IPS-18c (cell line): ENCODE results near the gene FUOM.

Experiments used
- H3K4me3 ChIP-seq: 2 replicates; pipeline ENCODE4 v1.7.0; 2013; ENCODE audit warnings: low read depth, mild to moderate bottlenecking, low read length, moderate library complexity; ENCODE audit not compliant: insufficient read depth
- H3K9me3 ChIP-seq: one replicate; pipeline ENCODE4 v1.6.1; 2013; ENCODE audit warnings: mild to moderate bottlenecking, low read length, moderate library complexity; ENCODE audit not compliant: control insufficient read depth, insufficient read depth

Gene FUOM

DNA sequence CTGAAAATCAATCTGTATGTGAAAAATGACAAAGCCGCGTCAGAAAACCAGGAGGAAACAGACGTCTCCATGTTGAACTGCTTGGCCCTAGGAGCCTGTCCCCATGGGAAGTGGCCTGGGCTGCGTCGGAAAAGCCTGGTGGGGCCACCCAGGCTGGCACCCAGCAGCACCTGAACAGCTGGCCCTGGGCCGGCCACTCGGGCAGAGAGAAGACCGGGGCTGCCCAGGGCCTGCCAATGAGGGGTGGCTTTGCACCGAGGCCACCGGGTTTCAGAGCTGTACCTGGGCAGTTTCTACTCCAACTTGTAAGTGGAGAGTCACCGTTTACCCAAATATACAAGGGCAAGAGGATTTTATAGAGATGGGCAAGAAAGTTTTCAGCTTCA lies 1.1 kb upstream of the FUOM start:
- Histone ChIP-seq H3K4me3 (no peak overlapping the region), H3K9me3 (peaks cover 2% of the 10 kb centered on the region)

DNA sequence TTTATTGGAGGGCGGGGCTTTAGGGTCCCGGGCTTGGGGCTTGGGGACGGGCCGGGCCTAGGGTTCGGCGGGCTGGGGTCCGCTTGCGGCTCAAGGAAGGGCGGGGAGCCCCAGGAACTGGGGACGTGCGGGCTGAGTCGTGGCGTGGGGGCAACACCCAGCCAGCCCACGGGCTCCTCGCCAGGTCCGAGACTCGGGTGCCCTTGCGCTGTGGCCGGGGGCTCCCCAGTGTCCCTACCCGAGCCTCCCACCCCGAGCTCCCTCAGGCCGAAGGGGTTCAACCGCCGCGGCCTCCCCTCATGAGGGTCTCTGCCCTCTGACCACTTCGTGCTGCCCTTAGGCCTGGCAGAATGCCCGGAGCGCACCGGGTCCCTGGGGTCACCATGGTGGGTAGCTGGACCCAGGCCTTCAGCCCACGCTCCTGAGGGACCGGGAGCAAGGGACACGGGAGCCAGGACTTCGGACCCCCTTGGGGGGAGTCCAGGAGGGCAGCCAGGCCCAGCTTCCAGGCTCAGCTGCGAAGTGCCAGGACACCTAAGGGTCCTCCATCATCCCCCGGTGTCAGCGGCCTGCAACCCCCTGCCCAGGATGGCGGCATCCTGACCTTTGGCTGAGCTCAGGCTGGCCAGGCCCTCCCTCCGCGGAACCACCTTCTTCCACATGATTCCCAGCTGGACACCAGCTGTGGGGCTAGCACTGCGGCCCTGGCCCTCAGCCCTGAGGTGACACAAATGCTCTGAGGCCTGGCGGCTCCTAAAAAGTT lies 524 bp upstream of the FUOM start:
- Histone ChIP-seq H3K9me3 (peaks cover 2% of the 10 kb centered on the region), H3K4me3 (no peak overlapping the region)

DNA sequence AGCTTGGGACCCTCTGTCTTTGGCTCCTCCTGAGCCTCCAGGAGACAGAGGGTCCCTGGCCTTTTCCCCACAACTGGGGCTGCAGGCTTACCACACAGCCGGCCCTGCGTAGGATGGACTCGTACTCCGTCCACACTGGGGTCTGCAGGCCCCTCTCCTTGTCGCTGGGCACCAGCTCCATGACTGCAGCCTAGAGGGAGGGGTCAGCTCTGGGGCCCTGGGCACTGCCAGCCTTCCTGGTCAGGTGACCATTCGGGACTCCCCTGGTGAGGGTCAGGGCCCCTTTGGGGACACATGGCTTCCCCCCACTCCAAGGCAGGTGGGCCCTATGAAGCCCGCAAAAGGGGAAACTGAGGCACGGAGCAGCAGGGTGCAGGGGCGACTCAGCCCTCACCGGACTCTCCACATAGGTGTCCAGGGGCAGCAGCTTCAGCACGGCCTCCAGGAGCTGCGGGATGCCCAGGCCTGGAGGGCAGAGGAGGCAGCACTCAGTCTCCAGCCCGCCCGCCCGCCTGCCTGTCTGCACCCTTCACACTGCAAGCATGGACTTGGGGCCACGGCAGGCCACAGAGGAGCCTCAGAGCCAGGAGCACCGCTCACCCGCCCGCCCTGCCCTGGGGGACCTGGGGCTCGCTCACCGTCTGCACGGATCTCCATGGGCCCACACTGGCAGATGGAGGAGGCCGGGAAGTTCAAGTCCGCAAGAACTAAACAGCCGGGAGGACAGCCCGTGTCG lies 1.1 kb downstream of the FUOM start:
- peaks cover 2% of the 10 kb centered on the region for H3K9me3 ChIP-seq
- H3K4me3 ChIP-seq, result peak overlapping the region; percentile 77

GRCh38 chr10:133355991-133356390 lies 1.8 kb downstream of the FUOM start:
- peaks cover 2% of the 10 kb centered on the region for H3K9me3 ChIP-seq

GRCh38 chr10:133355266-133355665 lies 2.6 kb downstream of the FUOM start:
- Histone ChIP-seq H3K4me3 (no peak overlapping the region), H3K9me3 (peaks cover 2% of the 10 kb centered on the region)

More at GRCh38 chr10:133355991-133356390, 1.8 kb downstream of the FUOM start:
- H3K4me3 ChIP-seq, result no peak overlapping the region; the same call in 1 of the 2 replicates

DNA sequence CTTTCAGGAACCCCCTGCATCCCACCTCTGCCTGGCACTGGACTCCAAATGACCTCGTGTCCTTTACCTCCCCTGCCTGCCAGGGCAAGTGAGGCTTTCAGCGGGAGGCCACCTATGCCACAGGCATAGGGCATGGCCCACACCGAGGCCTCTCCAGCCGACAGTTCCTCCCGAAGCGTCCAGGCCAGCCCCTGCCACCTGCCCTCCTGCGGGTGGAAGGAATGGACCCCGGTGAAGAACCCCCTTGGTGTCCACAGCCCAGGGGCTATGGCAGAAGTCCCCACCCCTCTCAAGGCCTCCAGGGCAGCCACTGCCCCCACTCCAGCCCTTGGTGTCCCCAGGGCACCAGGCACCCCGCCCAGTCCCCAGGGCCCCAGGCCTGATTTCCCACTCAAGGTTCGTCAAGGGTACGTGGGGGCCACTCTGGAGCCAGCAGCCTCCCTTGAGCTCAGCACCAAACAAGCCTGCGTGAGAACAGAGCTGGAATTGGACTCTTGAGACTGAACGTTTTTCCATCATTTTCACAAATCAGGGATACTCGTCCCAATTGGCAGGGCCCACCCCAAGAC lies 3.1 kb downstream of the FUOM start:
- Histone ChIP-seq H3K9me3 (peaks cover 2% of the 10 kb centered on the region), H3K4me3 (no peak overlapping the region)

DNA sequence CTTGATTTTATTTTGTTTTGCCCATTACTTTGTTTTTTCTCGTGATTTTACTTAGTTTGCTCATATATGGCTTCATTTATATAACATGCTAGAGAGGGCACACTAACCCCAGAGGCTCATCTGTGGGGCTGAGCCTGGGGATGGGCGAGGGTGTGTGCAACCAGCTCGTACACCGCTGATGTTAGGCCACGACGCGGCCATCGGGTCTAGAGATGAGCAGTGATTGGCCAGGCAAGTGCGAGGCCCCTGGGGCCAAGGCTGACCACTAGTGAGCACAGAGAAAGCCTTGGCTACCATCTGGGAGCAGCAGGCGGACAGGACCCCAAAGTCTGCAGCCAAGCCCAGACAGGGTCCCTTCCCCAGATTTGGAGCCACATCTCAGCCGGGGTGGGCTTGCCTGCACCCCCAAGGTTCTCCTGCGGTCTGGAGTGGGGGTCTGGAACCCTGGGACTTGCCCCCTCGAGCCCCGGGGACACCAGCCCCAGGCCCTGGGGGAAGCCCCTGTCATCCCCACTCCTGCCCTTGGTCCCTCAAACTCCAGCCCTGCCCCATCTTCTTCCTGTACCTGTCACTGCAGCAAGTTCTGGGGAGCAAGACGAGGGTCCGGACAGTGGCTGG lies 3.7 kb downstream of the FUOM start:
- no peak overlapping the region for H3K4me3 ChIP-seq
- H3K9me3 ChIP-seq, result peaks cover 2% of the 10 kb centered on the region

DNA sequence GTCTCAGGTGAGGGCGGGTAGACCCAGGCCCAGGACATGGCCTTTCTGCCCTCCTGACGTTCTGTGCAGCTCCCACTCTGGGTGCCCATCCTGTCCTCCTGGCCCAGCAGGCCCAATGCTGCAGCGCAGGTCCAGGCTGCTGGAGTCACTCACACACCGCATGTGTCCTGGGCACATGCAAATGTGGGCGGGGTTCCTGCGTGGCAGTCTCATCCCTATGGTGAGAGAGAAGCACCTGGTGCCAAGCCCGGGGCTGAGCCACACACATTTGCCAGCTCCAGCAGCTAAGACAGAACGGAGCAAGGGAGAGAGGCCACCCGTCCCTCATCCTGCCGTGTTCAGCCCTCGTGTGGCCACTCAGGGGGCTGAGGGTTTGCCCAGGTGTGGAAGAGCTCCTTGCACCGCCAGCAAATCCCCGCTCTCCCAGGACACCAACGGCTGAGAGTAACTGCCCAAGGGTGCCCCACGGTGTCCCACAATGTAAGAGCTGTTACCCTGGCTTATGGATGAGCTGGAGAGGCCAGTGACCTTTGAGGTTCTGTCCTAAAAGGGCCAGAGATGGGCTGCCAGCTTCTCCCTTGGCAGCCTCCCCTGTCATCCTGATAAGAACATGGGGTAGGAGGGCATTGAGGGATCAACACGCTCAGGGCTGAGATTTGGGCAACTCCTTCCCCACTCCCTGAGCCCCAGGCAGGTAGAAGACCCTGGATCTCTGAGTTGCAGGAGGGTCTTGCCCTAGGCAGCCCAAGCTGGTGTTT lies 4.4 kb downstream of the FUOM start:
- no peak overlapping the region for H3K4me3 ChIP-seq

DNA sequence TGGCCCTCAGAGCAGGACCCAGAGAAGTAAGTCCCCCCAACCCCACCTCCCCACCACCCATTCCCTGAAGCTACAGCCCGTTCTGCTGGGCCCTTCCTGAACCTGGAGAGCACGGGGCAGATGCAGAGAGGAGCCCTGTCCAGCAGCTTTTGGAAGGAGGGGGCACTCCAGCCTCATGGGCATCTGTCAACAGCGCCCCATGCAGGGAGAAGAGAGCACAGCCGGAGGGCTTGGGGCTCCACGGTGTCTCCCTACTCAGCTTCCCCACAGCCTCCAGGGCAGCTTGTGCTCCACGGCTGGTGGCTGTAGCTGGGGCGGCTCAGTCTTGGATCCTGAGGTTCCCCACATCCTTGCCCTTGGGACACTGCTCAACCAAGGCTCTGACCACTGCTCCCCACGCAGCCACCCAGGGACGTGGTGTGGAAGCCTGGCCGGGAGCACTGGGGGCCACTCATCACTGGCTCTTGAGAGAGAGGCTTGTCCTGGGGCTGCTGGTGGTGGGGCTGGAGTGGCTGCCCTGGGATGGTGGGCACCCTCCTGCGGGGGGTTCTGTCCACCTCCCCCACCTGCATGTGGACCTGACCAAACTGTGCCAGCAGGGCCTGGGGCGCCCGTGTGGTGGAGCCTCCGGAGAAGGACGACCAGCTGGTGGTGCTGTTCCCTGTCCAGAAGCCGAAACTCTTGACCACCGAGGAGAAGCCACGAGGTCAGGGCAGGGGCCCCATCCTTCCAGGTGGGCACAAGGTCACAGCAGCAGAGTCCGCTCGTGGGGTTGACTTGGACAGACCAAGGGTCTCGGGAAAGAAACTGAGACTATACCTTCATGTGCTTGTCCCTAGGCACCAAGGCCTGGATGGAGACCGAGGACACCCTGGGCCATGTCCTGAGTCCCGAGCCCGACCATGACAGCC lies 6.2 kb downstream of the FUOM start:
- Histone ChIP-seq H3K4me3 (no peak overlapping the region), H3K9me3 (peaks cover under 1% of the 10 kb centered on the region)

More for the DNA sequence above, 4.4 kb downstream of the FUOM start:
- peaks cover 2% of the 10 kb centered on the region for H3K9me3 ChIP-seq

GRCh38 chr10:133350950-133351329 lies 6.9 kb downstream of the FUOM start:
- H3K9me3 ChIP-seq, result no peaks in the 10 kb centered on the region
- H3K4me3 ChIP-seq, result no peak overlapping the region

GRCh38 chr10:133350283-133350949 lies 7.4 kb downstream of the FUOM start:
- H3K9me3 ChIP-seq, result no peaks in the 10 kb centered on the region
- H3K4me3 ChIP-seq, result no peak overlapping the region

DNA sequence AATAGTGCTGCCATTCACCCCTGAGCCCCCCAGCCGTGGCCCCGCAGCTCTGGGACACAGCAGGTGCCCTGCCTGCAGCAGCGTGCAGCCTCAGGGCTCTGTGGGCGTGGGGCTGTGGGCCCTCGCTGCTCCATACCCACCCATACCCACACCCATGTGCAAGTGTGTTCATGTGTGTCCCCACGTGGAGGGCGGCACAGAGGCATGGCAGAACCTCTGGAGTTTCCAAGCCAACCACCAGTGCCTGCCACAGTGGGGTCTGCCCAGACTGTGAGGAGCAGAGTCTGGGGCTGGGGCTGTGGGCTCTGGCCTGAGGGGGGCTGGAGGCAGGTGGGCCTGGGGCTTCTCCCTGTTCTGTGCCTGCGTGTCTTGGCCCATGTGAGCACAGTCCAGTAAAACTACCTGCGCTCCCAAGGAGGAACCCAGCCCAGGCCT lies 8.2 kb downstream of the FUOM start:
- no peaks in the 10 kb centered on the region for H3K9me3 ChIP-seq

DNA sequence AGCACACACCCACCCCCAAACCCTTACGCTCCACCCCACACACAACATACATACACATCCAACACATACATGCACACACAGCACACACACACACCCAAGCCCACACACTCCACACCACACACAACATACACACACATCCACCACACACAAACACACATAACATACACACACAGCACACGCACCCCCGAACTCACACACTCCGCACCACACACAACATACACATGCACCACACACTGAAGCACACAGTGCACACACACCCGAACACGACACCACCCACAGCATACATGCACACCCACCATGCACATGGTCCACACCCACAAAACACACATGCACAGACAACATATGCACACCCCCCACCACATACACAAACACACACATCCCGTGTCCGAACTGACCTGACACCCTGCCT lies 8.7 kb downstream of the FUOM start:
- Histone ChIP-seq H3K4me3 (no peak overlapping the region), H3K9me3 (no peaks in the 10 kb centered on the region)

More for the DNA sequence above, 8.2 kb downstream of the FUOM start:
- H3K4me3 ChIP-seq, result no peak overlapping the region

DNA sequence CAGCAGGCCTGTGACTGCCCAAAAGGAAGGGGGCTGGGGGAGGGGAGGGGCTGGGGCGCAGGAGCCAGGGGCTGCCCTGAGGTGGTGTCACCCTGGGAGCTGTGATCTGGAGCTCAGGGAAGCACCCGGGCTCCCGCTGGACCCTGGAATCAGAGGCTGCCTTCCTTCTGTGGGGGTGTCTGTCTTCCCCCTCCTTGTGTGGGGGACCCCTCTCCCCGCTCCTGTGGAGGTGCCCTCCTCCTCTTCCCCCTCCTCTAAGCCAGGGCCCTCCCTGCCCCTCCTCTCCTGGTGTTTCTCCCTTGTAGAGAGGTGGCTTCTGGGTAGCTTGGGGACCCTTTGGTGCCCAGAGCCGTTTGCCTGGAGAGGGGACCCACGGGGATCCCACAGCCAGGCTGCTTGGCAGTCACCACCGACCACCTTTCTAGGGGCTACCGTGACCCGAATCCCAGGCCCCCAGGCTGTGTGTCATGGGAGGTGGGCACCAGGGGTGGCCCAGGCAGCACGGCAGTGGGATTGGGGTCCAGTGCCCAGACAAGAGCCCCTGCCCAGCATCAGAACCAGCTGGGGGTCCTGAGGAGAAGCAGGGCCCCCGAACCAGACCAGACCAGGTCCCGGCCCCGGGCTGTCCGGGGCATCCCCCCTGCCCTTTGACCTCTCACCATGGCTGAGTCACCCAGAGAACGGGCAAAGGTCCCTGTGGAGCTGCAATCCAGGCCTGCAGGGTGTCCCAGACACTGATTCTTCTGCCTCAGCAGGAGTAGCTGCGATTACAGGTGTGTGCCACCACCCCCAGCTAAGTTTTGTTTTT lies 9.9 kb downstream of the FUOM start:
- Histone ChIP-seq H3K9me3 (no peaks in the 10 kb centered on the region), H3K4me3 (no peak overlapping the region)

- no peaks in the 10 kb centered on the region for H3K9me3 ChIP-seq
- no peak overlapping the region for H3K4me3 ChIP-seq
Measured at GRCh38 chr10:133346413-133346812, 11.4 kb downstream of the FUOM start.
